Measurements from ENCODE around the gene RGS17. TPM values are rescaled to one million over a fixed set of nuclear protein-coding genes. Genes with fewer than 3 reads are reported as not detected.
"Not testable (repeated sequence)": the region's sequence is repeated elsewhere in the genome, so short reads cannot be mapped to it uniquely, and the experiment has no call there.

The RGS17 gene
- total RNA-seq, 4 donors from 2014 or later, result 1.2 to 18.6 (median 3.4) TPM

DNA sequence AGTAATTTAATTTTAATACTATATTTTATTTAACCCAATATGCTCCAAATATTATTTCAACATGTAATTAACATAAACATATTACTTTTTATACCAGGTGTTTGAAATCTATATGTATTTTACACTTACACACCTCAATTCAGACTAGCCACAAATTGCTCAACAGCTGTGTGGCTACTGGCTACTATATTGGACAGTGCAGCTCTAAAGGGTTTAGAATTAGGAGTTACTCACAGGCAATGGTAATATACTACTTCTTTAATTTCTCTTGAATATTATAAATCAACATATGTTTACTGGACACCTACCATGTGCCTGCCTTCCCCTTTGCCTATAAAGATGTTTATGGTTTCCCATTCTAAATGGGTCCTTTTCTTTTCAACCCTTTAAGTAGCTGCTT lies 130.8 kb downstream of the RGS17 start:
- H3K4me3 ChIP-seq (replicated peaks in 1 of 3), result no peak overlapping the region
- no peaks in the 10 kb centered on the region for H3K36me3 ChIP-seq
- no peak for DNase-seq
- H3K9me3 ChIP-seq, result no peaks in the 10 kb centered on the region
- H3K27ac ChIP-seq, result no peak overlapping the region
- H3K27me3 ChIP-seq, result no peaks in the 10 kb centered on the region
- TF ChIP-seq, protein P1, sequence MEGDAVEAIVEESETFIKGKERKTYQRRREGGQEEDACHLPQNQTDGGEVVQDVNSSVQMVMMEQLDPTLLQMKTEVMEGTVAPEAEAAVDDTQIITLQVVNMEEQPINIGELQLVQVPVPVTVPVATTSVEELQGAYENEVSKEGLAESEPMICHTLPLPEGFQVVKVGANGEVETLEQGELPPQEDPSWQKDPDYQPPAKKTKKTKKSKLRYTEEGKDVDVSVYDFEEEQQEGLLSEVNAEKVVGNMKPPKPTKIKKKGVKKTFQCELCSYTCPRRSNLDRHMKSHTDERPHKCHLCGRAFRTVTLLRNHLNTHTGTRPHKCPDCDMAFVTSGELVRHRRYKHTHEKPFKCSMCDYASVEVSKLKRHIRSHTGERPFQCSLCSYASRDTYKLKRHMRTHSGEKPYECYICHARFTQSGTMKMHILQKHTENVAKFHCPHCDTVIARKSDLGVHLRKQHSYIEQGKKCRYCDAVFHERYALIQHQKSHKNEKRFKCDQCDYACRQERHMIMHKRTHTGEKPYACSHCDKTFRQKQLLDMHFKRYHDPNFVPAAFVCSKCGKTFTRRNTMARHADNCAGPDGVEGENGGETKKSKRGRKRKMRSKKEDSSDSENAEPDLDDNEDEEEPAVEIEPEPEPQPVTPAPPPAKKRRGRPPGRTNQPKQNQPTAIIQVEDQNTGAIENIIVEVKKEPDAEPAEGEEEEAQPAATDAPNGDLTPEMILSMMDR (IDR thresholded peaks at IDR 0.05), result no peak
- no peak for TF ChIP-seq POLR2A (IDR thresholded peaks at IDR 0.05)
- intact Hi-C loops (cut with DNase I), result no loop called here
- H3K4me1 ChIP-seq, result peaks cover 11 to 12% of the 10 kb centered on the region in 2 donors

DNA sequence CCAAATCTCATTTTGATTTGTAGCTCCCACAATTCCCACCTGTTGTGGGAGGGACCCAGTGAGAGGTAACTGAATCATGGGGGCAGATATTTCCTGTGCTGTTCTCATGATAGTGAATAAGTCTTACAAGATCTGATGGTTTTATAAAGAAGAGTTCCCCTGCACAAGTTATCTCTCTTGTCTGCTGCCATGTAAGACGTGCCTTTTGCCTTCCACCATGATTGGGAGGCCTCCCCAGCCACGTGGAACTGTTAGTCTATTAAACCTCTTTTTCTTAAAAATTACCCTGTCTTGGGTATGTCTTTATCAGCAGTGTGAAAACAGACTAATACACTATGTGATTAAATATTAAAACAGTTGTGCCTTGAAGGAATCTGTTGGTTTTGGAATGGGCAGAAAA lies 131.5 kb downstream of the RGS17 start:
- intact Hi-C loops (cut with DNase I); DNase-seq; H3K27me3 ChIP-seq; H3K9me3 ChIP-seq; H3K4me3 ChIP-seq (replicated peaks in 1 of 3); H3K27ac ChIP-seq; H3K36me3 ChIP-seq: not testable (repeated sequence)
- peaks cover 11 to 12% of the 10 kb centered on the region in 2 donors for H3K4me1 ChIP-seq
- 64 to 94% methylated on average over 2 of the region's 2 CpGs for WGBS, 2 donors

DNA sequence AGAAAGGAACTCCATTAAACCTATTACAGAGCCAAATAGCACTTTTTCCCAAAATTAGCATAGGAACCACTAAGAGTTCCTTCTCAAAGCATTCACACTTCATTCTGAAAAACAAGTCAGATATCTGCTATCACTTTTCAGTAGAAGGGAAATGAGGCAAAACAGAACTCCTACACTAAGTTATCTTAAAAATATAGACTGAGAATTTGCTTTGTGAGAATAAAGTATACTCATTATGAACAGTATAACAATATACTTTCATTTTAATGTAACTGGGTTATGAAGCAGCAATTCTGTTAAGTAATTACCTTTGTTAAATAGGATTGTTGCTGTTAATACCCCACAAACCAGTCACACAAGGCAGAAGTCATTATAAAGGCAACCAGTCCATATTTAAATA lies 137.2 kb downstream of the RGS17 start:
- TF ChIP-seq, protein P1 (IDR thresholded peaks at IDR 0.05), result no peak
- TF ChIP-seq POLR2A (IDR thresholded peaks at IDR 0.05), result no peak
- Histone ChIP-seq H3K36me3 (peaks cover 11% of the 10 kb centered on the region in 2 donors), H3K27ac (no peak overlapping the region), H3K4me3 (replicated peaks in 1 of 3) (no peak overlapping the region), H3K4me1 (no peaks in the 10 kb centered on the region), H3K27me3 (no peaks in the 10 kb centered on the region), H3K9me3 (no peaks in the 10 kb centered on the region)
- intact Hi-C loops (cut with DNase I), result no loop called here
- DNase-seq, result no peak

DNA sequence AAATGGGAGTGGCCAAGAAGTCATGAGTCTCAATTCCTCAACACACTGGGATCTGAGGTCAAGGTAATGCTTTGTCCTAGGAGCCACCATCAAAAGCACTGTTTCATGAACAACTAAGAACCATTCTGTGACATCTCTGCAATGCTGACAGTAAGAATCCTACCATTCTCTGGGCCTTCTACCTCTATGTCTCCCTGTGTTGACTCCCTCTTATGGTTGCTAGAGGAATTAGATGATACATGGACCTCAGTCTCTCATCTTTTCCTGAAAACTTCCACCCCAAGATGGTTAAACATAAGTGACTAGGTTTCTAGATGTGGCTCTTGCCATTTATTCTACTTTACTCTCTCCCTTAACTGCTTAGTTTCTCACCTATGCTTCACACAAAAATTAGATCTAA lies 137.7 kb downstream of the RGS17 start:
- Histone ChIP-seq H3K4me1 (no peaks in the 10 kb centered on the region), H3K9me3 (no peaks in the 10 kb centered on the region), H3K36me3 (peaks cover 11% of the 10 kb centered on the region in 2 donors), H3K27ac (no peak overlapping the region), H3K27me3 (no peaks in the 10 kb centered on the region), H3K4me3 (replicated peaks in 1 of 3) (no peak overlapping the region)
- DNase-seq, result no peak
- no peak for TF ChIP-seq POLR2A (IDR thresholded peaks at IDR 0.05)
- TF ChIP-seq, protein P1 (IDR thresholded peaks at IDR 0.05), result no peak
- intact Hi-C loops (cut with DNase I), result no loop called here

DNA sequence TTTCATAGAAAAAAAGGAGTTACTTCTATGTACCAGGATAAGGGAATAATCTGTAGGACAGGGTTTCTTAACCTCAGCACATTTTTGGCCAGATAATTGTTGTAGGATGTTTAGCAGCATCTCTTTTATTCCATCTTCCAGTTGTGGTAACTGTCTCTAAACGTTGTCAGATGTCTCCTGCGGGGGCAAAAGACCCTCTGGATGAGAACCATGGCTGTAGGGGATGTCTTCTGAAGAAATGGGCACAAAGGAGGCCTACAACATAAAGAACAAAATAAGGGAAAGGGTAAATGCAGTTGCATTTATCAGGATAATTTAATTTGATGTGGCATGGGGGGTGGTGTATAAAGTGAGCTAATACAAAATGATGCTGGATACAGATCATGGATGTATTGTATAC lies 144.1 kb downstream of the RGS17 start:
- no peak for DNase-seq
- intact Hi-C loops (cut with DNase I), result no loop called here
- Histone ChIP-seq H3K36me3 (peaks cover 0 to 7% of the 10 kb centered on the region in 2 donors), H3K4me3 (replicated peaks in 1 of 3) (no peak overlapping the region), H3K9me3 (no peaks in the 10 kb centered on the region), H3K27me3 (no peaks in the 10 kb centered on the region), H3K4me1 (peaks cover 14% of the 10 kb centered on the region in 2 donors), H3K27ac (no peak overlapping the region)
- TF ChIP-seq POLR2A (IDR thresholded peaks at IDR 0.05), result no peak
- TF ChIP-seq, protein P1 (IDR thresholded peaks at IDR 0.05), result no peak
- 82 to 89% methylated on average over 2 of the region's 2 CpGs for WGBS, 2 donors

DNA sequence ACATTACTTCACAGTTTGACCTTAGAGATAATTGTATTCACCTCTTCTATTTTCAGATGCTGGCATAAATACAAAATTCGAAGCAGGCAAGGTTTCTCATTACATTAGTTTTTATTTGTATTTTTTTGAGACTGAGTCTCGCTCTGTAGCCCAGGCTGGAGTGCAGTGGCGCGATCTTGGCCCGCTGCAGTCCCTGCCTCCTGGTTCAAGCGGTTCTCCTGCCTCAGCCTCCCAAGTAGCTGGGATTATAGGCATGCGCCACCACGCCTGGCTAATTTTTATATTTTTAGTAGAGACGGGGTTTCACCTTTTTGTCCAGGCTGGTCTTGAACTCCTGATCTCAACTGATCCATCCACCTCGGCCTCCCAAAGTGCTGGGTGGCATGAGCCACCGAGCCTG lies 145.8 kb downstream of the RGS17 start:
- DNase-seq; H3K9me3 ChIP-seq; intact Hi-C loops (cut with DNase I); H3K4me3 ChIP-seq (replicated peaks in 1 of 3); H3K27me3 ChIP-seq; H3K27ac ChIP-seq; H3K36me3 ChIP-seq: not testable (repeated sequence)
- 91 to 93% methylated on average over 11 of the region's 11 CpGs for WGBS, 2 donors
- peaks cover 14 to 16% of the 10 kb centered on the region in 2 donors for H3K4me1 ChIP-seq

All from thyroid gland (tissue), 4 donors.